ENCODE results near the gene BICRA. TPM values are rescaled to one million over a fixed set of nuclear protein-coding genes. Genes with fewer than 3 reads are reported as not detected.

Gene BICRA
- total and polyA plus RNA-seq, 9 of the 15 experiments (the other 6 are each of a cell fraction or from before 2014, with no cell fraction given), result 0.01 to 8.8 (median 1.2) TPM

GRCh38 chr19:47729799-47730520 is 121.0 kb downstream of the BICRA start (continued):
- TF ChIP-seq ETV1 (tag; conservative IDR thresholded peaks at IDR 0.05; ENCODE audit: low read depth) (peak; percentile 92), CREM (IDR thresholded peaks at IDR 0.05; ENCODE audit: low read depth) (peak; percentile 18; the same call in 1 of the 2 replicates), THAP12 (CRISPR knock-in tag; IDR thresholded peaks at IDR 0.05) (no peak), HDAC2 (IDR thresholded peaks at IDR 0.05) (peak; percentile 58), TCF3 (CRISPR knock-in tag; IDR thresholded peaks at IDR 0.05) (peak; percentile 84), CCNT2 (IDR thresholded peaks at IDR 0.05; ENCODE audit: borderline replicate concordance, extremely low read depth, insufficient read length, low read depth, low read length) (peak; percentile 72), SFPQ (IDR thresholded peaks at IDR 0.05; ENCODE audit: low read depth, low read length) (no peak), HDGF (IDR thresholded peaks at IDR 0.05) (peak; percentile 87; the same call in 1 of the 2 replicates), PTTG1 (tag; IDR thresholded peaks at IDR 0.05; ENCODE audit: low read depth) (no peak), PHF8 (IDR thresholded peaks at IDR 0.05; ENCODE audit: borderline replicate concordance, low read length) (peak; percentile 17; the same call in 1 of the 2 replicates), SNIP1 (IDR thresholded peaks at IDR 0.05; ENCODE audit: low read depth) (no peak), LARP7 (IDR thresholded peaks at IDR 0.05) (peak; percentile 96; the same call in 1 of the 2 replicates), ZKSCAN1 (IDR thresholded peaks at IDR 0.05; ENCODE audit: low read depth, low read length) (no peak), EGR1 (conservative IDR thresholded peaks at IDR 0.05) (peak; percentile 84), ELF4 (CRISPR knock-in tag; IDR thresholded peaks at IDR 0.05) (0 out of 2 replicates have a peak, but pooled peaks have one; percentile 37), NR3C1 (CRISPR knock-in tag; IDR thresholded peaks at IDR 0.05) (no peak), PRDM10 (IDR thresholded peaks at IDR 0.05; ENCODE audit: partially characterized antibody) (peak; percentile 90), SMAD4 (CRISPR knock-in tag; conservative IDR thresholded peaks at IDR 0.05) (peak; percentile 88; the same call in 1 of the 2 replicates)

Measured in K562 (cell line).